OCI-LY7 (cell line): ENCODE results near the gene OXLD1. TPM values are rescaled to one million over a fixed set of nuclear protein-coding genes. Genes with fewer than 3 reads are reported as not detected.

Experiments used
- Bru-seq: library from RNA; stranded (reverse); fragments of 400-500 nt; gene quantifications from one replicate; lab custom pipeline; 2021; lab: Mats Ljungman, UMichigan
- BruChase-seq, 2 experiments: library from RNA; stranded (reverse); fragments of 400-500 nt; gene quantifications; one replicate each; lab custom pipeline; 2021; lab: Mats Ljungman, UMichigan
- BruUV-seq: library from RNA; stranded (reverse); fragments of 400-500 nt; replicated peaks from 2 replicates; lab custom pipeline; 2021; lab: Mats Ljungman, UMichigan
- CTCF ChIA-PET: fragments of 300-600 bp; sonication (Branson Sonifier 250); formaldehyde crosslinking; loops from one replicate; lab custom pipeline; 2022; ENCODE audit warnings: antibody characterized with exemption; ENCODE audit not compliant: unreplicated experiment; lab: Charles Lee
- POLR2A ChIA-PET: fragments of 300-600 bp; sonication (Branson Sonifier 250); formaldehyde crosslinking; loops from one replicate; lab custom pipeline; 2022; ENCODE audit warnings: antibody characterized with exemption; lab: Charles Lee
- DNase-seq: peaks from one replicate; pipeline ENCODE4 v3.0.0-alpha.2; 2015; ENCODE audit warnings: low spot score
- H2AFZ ChIP-seq: fragments of 200-600 bp; sonication (generic), shearing (Covaris generic); 2 replicates; pipeline ENCODE4 v1.6.1; 2014; ENCODE audit warnings: mild to moderate bottlenecking, antibody characterized with exemption, low read length, moderate library complexity
- H3K27ac ChIP-seq: fragments of 200-600 bp; sonication (generic); 2 replicates; pipeline ENCODE4 v1.5.1; 2014; ENCODE audit warnings: mixed run types, low read depth, mild to moderate bottlenecking, moderate library complexity, low read length, inconsistent platforms; ENCODE audit not compliant: poor library complexity, severe bottlenecking
- H3K36me3 ChIP-seq: fragments of 200-600 bp; sonication (generic); 2 replicates; pipeline ENCODE4 v1.6.1; 2014; ENCODE audit warnings: mild to moderate bottlenecking, antibody characterized with exemption, low read length, moderate library complexity, mixed read lengths; ENCODE audit not compliant: insufficient read depth
- H3K4me1 ChIP-seq: fragments of 200-600 bp; sonication (generic); 2 replicates; pipeline ENCODE4 v1.5.1; 2014; ENCODE audit warnings: mild to moderate bottlenecking, low read length; ENCODE audit not compliant: insufficient read depth, poor library complexity, severe bottlenecking
- H3K4me2 ChIP-seq: fragments of 200-600 bp; sonication (generic); 2 replicates; pipeline ENCODE4 v1.6.1; 2014; ENCODE audit warnings: mild to moderate bottlenecking, low read length
- H3K4me3 ChIP-seq: fragments of 200-600 bp; sonication (generic); 2 replicates; pipeline ENCODE4 v1.5.1; 2014; ENCODE audit warnings: mild to moderate bottlenecking, low read depth, low read length; ENCODE audit not compliant: poor library complexity, severe bottlenecking
- H3K79me2 ChIP-seq: fragments of 200-600 bp; sonication (generic); 2 replicates; pipeline ENCODE4 v1.6.1; 2016; ENCODE audit warnings: low read depth, mild to moderate bottlenecking, low read length, moderate library complexity, mixed read lengths; ENCODE audit not compliant: insufficient read depth
- H3K9me2 ChIP-seq: fragments of 200-600 bp; sonication (generic); 2 replicates; pipeline ENCODE4 v1.6.1; 2016; ENCODE audit warnings: mild to moderate bottlenecking, low read length, mixed read lengths; ENCODE audit not compliant: insufficient read depth
- H3K9me3 ChIP-seq: fragments of 200-600 bp; sonication (generic); 2 replicates; pipeline ENCODE4 v1.6.1; 2014; ENCODE audit warnings: mild to moderate bottlenecking, mixed run types, low read length, mixed read lengths
- H4K20me1 ChIP-seq: fragments of 200-600 bp; sonication (generic); 2 replicates; pipeline ENCODE4 v1.6.1; 2014; ENCODE audit warnings: mild to moderate bottlenecking, antibody characterized with exemption, low read length, moderate library complexity, mixed read lengths; ENCODE audit not compliant: insufficient read depth
- EZH2phosphoT487 ChIP-seq: fragments of 200-600 bp; sonication (generic); IDR thresholded peaks from 2 replicates; pipeline ENCODE4 v1.6.1; 2018; ENCODE audit warnings: low read depth, borderline replicate concordance, mild to moderate bottlenecking, mixed run types, antibody characterized with exemption, low read length, moderate library complexity, mixed read lengths
- intact Hi-C: fragments of 100-400 bp; cut with micrococcal nuclease; formaldehyde crosslinking; loops from one replicate; pipeline ENCODE4 v1.10.0; 2022; ENCODE audit not compliant: unreplicated experiment
- long read RNA-seq: library from polyadenylated mRNA; stranded (forward); transcript quantifications from one replicate; pipeline ENCODE4 v2.0.0, GENCODE V29; 2022
- total RNA-seq, 2 experiments: library from RNA; depleted of rRNA in 1 of 2; stranded (reverse); fragments of >200 nt in 1 of 2; shearing (Covaris generic) in 1 of 2; gene quantifications; 2 replicates each; pipeline ENCODE4 v1.2.3, GENCODE V29; 2014 to 2022
- TF ChIP-seq, protein P1 (sequence below): fragments of 200-600 bp; sonication (generic); conservative IDR thresholded peaks from 2 replicates; pipeline ENCODE4 v1.5.1; 2014; ENCODE audit warnings: mild to moderate bottlenecking, antibody characterized with exemption, low read length, moderate library complexity, mixed read lengths

OXLD1 gene
- total RNA-seq (2014; rRNA removed; shearing (Covaris generic)) (148 and 151 TPM in 2 replicates), total RNA-seq (2022) (116 and 121 TPM in 2 replicates), Bru-seq, nascent RNA (percentile 87 among the genes with signal in this experiment), BruChase-seq, experiment 1, labeled RNA remaining after a 6-hour chase (percentile 86 among the genes with signal in this experiment), BruChase-seq, experiment 2, labeled RNA remaining after a 2-hour chase (percentile 89 among the genes with signal in this experiment)
- long read RNA-seq, transcript OXLD1-201 (2 exons, 620 nt), result minor isoform, 21 of 203 reads
- long read RNA-seq, transcript OXLD1-206 (1 exons, 1,600 nt), result major isoform, 117 of 203 reads
- long read RNA-seq, transcript OXLD1-207 (2 exons, 821 nt), result minor isoform, 41 of 203 reads
- long read RNA-seq, transcript OXLD1-202 (2 exons, 553 nt), result minor isoform, 11 of 203 reads
- long read RNA-seq, partial matches to known transcripts, result 0 of 203 reads
- long read RNA-seq, other reads (novel, unspliced or antisense), result 0 of 203 reads

DNA sequence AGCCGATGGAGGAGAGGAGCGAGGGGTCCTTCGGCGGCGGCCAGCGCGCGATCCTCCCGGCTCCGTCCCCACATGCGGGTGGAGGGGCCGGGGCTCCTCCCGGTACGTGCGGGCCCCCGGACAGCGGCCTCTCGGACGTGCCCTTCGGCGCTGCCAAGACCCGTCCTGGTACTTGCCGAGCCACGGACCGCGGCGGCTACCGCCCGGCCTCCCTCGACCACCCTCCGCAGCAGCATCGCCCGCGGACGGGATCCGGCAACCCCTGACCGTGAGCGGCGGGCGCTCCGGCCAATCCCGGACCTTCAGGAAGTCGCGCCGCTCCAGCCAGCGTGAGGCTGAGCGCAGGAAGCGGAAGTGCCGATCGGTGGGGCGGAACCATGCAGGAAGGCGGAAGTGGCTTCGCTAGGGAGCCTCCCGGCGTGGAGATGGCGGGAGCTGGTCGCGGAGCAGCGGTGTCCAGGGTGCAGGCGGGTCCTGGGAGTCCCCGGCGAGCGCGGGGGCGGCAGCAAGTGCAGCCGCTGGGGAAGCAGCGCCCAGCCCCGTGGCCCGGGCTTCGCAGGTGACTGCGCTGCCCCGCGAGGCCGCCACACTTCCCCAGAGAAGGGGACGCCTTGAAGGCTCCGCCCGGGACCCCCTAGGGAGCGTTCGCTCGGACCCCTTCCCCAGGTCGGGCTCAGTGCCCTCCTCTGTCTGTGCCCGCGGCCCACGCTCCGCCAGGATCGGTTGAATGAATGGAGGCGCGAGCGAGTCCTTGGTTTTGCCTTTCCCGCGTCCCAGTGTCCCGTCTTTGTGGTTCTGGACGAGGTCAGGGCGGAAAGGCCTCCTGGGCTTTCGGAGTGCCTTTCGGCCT, at the start of gene OXLD1, which contains the start of gene CCDC137:
TSS of gene OXLD1 (minus strand) at position 264 of the 850 bp plus-strand sequence. CDS start at position 236, 28 bp downstream.
TSS of gene CCDC137 (plus strand) at position 396 of the 850 bp plus-strand sequence. CDS start at position 426, 30 bp downstream.
- H3K79me2 ChIP-seq, result peaks cover 36% of the 10 kb centered on the region
- no peaks in the 10 kb centered on the region for H3K9me3 ChIP-seq
- H3K27ac ChIP-seq, result peak within 1 kb of the TSS; percentile 62
- H3K4me3 ChIP-seq, result peak within 1 kb of the TSS; percentile 100
- H3K4me1 ChIP-seq, result peaks cover 25% of the 10 kb centered on the region
- intact Hi-C loops, result loop anchor here (1.0 kb wide), 2 partner anchors 17 to 29 kb away; partner anchors contain the start of genes ARL16, NPLOC4 and TSPAN10
- peaks cover 58% of the 10 kb centered on the region for H3K36me3 ChIP-seq
- no peaks in the 10 kb centered on the region for H4K20me1 ChIP-seq
- H2AFZ ChIP-seq, result peak within 1 kb of the TSS; percentile 20; the same call in 1 of the 2 replicates
- ChIA-PET CTCF (no interaction called here), POLR2A (interaction anchor here (2.1 kb wide), 1 partner anchor 17 kb away, joined by 8 read pairs; the partner anchor contains the start of genes ARL16 and HGS)
- TF ChIP-seq, protein P1, sequence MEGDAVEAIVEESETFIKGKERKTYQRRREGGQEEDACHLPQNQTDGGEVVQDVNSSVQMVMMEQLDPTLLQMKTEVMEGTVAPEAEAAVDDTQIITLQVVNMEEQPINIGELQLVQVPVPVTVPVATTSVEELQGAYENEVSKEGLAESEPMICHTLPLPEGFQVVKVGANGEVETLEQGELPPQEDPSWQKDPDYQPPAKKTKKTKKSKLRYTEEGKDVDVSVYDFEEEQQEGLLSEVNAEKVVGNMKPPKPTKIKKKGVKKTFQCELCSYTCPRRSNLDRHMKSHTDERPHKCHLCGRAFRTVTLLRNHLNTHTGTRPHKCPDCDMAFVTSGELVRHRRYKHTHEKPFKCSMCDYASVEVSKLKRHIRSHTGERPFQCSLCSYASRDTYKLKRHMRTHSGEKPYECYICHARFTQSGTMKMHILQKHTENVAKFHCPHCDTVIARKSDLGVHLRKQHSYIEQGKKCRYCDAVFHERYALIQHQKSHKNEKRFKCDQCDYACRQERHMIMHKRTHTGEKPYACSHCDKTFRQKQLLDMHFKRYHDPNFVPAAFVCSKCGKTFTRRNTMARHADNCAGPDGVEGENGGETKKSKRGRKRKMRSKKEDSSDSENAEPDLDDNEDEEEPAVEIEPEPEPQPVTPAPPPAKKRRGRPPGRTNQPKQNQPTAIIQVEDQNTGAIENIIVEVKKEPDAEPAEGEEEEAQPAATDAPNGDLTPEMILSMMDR, result no peak
- no peak for TF ChIP-seq EZH2phosphoT487
- TSS peak; percentile 61 for BruUV-seq
- no peaks in the 10 kb centered on the region for H3K9me2 ChIP-seq
- peak within 1 kb of the TSS; percentile 98 for H3K4me2 ChIP-seq
- DNase-seq, result peak; percentile 99

DNA sequence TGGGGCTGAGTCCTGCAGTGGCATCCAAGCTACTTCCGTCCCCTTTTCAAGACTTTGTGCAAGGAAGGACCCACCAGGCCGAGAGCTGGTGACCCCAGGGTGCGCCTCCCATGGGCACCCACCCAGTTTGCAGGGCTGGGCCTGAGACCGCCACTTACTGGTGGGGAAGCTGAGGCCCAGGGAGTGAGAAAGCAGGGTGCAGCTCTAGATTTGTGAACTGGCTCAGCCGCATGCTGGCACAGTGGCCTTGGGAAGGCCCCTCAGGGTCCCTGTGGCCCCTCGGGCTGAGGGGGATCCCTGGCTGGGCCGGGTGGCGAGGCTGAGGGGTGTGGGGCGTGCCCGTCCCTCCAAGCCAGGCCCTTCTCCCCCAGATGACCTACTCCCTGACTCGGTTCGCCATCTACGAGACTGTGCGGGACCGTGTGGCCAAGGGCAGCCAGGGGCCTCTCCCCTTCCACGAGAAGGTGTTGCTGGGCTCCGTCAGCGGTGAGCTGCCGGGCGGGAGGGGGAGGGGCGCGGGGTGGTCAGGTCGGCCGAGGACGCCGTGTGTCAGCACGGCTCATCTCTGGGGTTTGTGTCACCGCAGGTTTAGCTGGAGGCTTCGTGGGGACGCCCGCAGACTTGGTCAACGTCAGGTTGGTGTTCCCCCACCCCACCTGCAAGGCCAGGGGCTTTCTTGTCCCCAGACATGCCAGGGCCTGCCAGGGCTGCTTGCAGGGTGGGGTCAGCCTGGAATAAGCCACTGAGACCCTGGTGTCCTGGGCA, 48.9 kb upstream of the OXLD1 start:
- no peak overlapping the region for H2AFZ ChIP-seq
- no peak overlapping the region for H3K4me3 ChIP-seq
- peaks cover 8% of the 10 kb centered on the region; the same call in 1 of the 2 replicates for H3K79me2 ChIP-seq
- no peaks in the 10 kb centered on the region for H3K9me2 ChIP-seq
- no peaks in the 10 kb centered on the region for H4K20me1 ChIP-seq
- no peak overlapping the region for H3K4me2 ChIP-seq
- peaks cover 26% of the 10 kb centered on the region for H3K4me1 ChIP-seq
- CTCF ChIA-PET, result no interaction called here
- peaks cover 31% of the 10 kb centered on the region for H3K36me3 ChIP-seq
- no peak for DNase-seq
- TF ChIP-seq, protein P1, result no peak
- no peak for TF ChIP-seq EZH2phosphoT487
- no TSS peak for BruUV-seq
- intact Hi-C loops, result no loop called here
- no peaks in the 10 kb centered on the region for H3K9me3 ChIP-seq
- no peak overlapping the region for H3K27ac ChIP-seq
- POLR2A ChIA-PET, result interaction anchor here (0.6 kb wide), 1 partner anchor 199 kb away, joined by 6 read pairs; no protein-coding TSS in a partner anchor
